Erythroblast (primary cell): ENCODE results near the gene ZNF646.
A peak's percentile ranks its signal among the peaks of the same experiment; 100 is the strongest.

Experiments
- DNase-seq, 2 experiments: peaks; one replicate each; lab custom pipeline; 2025; lab: John Stamatoyannopoulos, UW
- GATA1 ChIP-seq: IDR thresholded peaks from 2 replicates; pipeline ENCODE4 v1.6.1; 2011; ENCODE audit warnings: low read depth, mild to moderate bottlenecking, control low read depth, low read length, moderate library complexity
- POLR2A ChIP-seq: IDR thresholded peaks from 2 replicates; pipeline ENCODE4 v1.6.1; 2011; ENCODE audit warnings: mild to moderate bottlenecking, low read length

Gene ZNF646

DNA sequence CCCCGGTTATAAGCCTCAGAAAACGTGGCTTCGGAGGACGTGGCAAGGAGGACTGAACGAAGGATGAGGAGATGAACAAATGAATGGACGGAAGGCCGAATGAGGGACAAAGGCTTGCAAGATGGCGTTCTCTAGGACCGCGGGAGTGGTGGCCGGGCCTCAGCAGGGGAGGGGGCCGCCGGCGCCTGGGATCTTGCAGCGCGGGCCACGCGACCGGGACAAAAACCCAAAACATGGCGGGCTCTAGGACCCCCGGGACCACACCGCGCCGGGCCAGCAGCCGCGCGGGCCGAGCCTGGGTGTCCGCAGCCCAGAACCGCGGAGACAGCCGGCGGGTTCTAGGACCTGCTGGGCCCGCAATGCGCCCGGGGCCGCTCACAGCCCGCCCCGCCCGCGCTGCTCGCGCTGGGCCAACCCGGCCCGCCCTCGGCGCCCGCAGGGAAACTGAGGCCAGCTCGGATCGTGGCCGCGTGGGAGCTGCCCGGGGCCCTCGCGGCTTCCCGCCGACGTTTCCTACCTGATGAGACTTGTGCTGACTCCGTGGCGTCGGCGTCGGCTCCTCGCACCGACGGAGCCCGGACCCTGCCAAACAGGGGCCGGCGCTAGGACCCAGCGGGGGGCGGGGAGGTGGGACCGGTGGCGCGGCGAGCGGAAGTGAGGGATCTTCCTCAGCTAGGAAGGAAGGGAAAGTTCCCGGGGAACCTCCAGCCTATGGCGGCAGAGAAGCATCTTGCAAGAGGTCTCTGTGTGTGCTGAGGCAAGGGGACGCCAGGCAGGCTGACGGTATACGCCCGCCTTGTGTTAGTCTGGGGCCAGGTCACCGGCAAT lies 866 bp upstream of the ZNF646 start:
- no peak for TF ChIP-seq POLR2A
- no peak for TF ChIP-seq GATA1
- DNase-seq: peak; percentile 92 to 93

DNA sequence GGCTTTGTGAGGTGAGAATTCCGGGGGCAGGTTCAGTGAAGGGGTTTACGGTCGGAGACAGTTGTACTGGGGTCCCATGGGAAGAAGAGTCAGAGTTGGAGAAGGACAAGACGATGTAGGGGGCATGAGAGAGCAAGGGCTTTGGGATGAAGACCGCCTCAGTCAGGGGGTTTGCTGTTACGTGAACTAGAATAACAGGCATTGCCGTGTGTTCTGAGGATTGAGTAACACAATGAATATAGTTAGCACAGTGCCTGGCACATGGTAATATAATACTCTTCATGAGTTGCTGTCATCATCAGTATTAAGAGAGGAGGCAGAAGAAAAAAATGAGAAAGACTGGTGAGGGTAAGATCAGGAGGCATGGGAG lies 577 bp downstream of the ZNF646 start:
- DNase-seq: no peak
- no peak for TF ChIP-seq GATA1
- no peak for TF ChIP-seq POLR2A

DNA sequence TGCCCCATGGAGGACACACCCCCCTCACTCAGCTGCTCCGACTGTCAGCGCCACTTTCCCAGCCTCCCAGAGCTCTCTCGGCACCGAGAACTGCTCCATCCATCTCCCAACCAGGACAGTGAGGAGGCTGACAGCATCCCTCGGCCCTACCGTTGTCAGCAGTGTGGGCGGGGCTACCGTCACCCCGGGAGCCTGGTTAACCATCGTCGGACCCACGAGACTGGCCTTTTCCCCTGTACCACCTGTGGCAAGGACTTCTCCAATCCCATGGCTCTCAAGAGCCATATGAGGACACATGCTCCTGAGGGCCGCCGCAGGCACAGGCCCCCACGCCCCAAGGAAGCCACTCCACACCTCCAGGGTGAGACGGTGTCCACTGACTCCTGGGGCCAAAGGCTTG lies 2.1 kb downstream of the ZNF646 start:
- DNase-seq: no peak
- no peak for TF ChIP-seq GATA1
- TF ChIP-seq POLR2A: no peak

DNA sequence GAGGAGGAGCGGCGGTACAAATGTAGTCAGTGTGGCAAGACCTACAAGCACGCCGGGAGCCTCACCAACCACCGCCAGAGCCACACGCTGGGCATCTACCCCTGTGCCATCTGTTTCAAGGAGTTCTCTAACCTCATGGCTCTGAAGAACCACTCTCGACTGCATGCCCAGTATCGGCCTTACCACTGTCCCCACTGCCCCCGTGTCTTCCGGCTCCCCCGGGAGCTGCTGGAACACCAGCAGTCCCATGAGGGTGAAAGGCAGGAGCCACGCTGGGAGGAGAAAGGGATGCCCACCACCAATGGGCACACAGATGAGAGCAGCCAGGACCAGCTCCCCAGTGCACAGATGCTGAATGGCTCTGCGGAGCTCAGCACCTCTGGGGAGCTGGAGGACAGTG lies 2.8 kb downstream of the ZNF646 start:
- no peak for DNase-seq
- no peak for TF ChIP-seq POLR2A
- no peak for TF ChIP-seq GATA1

DNA sequence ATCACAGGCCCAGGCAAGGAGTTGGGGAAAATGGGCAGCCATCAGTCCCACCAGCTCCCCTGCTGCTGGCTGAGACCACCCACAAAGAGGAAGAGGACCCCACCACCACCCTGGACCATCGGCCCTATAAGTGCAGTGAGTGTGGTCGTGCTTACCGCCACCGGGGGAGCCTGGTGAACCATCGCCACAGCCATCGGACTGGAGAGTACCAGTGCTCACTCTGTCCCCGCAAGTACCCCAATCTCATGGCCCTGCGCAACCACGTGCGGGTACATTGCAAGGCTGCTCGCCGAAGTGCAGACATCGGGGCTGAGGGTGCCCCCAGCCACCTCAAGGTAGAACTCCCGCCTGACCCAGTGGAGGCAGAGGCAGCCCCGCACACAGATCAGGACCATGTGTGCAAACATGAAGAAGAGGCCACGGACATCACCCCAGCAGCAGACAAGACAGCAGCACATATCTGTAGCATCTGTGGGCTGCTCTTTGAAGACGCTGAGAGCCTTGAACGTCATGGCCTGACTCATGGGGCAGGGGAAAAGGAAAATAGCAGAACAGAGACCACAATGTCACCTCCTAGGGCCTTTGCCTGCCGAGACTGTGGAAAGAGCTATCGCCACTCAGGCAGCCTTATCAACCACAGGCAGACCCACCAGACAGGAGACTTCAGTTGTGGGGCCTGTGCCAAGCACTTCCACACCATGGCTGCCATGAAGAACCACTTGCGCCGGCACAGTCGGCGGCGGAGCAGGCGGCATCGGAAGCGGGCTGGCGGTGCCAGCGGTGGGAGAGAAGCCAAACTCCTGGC lies 3.6 kb downstream of the ZNF646 start:
- TF ChIP-seq POLR2A: peak; percentile 72
- TF ChIP-seq GATA1: no peak
- DNase-seq: peak; percentile 70 to 81

DNA sequence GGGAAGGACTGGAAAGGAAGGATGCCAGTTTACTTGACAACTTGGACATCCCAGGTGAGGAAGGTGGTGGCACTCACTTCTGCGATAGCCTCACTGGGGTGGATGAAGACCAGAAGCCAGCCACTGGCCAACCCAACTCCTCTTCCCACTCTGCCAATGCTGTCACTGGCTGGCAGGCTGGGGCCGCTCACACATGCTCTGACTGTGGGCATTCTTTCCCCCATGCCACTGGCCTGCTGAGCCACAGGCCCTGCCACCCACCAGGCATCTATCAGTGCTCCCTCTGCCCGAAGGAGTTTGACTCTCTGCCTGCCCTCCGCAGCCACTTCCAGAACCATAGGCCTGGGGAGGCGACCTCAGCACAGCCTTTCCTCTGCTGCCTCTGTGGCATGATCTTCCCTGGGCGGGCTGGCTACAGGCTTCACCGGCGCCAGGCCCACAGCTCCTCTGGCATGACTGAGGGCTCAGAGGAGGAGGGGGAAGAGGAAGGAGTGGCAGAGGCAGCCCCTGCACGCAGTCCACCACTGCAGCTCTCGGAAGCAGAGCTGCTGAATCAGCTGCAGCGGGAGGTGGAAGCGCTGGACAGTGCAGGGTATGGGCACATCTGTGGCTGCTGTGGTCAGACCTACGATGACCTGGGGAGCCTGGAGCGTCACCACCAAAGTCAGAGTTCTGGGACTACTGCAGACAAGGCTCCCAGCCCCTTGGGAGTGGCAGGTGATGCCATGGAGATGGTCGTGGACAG lies 4.5 kb downstream of the ZNF646 start:
- no peak for DNase-seq
- TF ChIP-seq POLR2A (no peak), GATA1 (no peak)

DNA sequence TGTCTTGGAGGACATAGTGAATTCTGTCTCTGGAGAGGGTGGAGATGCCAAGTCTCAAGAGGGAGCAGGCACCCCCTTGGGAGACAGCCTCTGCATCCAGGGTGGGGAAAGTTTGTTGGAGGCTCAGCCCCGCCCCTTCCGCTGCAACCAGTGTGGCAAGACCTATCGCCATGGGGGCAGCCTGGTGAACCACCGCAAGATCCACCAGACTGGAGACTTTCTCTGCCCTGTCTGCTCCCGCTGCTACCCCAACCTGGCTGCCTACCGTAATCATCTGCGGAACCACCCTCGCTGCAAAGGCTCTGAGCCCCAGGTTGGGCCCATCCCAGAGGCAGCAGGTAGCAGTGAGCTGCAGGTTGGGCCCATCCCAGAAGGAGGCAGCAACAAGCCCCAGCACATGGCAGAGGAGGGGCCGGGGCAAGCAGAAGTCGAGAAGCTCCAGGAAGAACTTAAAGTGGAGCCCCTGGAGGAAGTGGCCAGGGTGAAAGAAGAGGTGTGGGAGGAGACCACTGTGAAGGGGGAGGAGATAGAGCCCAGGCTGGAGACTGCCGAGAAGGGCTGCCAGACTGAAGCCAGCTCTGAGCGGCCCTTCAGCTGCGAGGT lies 5.2 kb downstream of the ZNF646 start:
- DNase-seq: no peak
- TF ChIP-seq POLR2A (no peak), GATA1 (no peak)

DNA sequence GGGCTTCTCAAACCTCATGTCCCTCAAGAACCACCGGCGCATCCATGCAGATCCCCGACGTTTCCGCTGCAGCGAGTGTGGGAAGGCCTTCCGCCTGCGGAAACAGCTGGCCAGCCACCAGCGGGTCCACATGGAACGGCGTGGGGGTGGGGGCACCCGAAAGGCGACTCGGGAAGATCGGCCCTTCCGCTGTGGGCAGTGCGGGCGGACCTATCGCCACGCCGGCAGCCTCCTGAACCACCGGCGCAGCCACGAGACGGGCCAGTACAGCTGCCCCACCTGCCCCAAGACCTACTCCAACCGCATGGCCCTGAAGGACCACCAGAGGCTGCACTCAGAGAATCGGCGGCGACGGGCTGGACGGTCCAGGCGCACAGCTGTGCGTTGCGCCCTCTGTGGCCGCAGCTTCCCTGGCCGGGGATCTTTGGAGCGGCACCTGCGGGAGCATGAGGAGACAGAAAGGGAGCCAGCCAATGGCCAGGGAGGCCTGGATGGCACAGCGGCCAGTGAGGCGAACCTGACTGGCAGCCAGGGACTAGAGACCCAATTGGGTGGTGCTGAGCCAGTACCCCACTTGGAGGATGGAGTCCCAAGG lies 5.9 kb downstream of the ZNF646 start:
- TF ChIP-seq GATA1 (no peak), POLR2A (no peak)
- no peak for DNase-seq

DNA sequence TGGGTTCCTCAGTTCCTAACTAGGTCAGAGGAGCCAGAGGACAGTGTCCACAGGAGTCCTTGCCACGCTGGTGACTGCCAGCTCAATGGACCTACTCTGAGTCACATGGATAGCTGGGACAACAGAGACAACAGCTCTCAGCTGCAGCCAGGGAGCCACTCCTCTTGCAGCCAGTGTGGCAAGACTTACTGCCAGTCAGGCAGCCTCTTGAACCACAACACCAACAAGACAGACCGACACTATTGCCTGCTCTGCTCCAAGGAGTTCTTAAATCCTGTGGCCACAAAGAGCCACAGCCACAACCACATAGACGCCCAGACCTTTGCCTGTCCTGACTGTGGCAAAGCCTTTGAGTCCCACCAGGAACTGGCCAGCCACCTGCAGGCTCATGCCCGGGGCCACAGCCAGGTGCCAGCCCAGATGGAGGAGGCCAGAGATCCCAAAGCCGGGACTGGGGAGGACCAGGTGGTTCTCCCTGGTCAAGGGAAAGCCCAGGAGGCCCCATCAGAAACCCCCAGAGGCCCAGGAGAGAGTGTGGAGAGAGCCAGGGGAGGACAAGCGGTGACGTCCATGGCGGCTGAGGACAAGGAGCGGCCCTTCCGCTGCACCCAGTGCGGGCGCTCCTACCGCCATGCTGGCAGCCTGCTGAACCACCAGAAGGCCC lies 6.7 kb downstream of the ZNF646 start:
- TF ChIP-seq GATA1 (no peak), POLR2A (no peak)
- DNase-seq: no peak

DNA sequence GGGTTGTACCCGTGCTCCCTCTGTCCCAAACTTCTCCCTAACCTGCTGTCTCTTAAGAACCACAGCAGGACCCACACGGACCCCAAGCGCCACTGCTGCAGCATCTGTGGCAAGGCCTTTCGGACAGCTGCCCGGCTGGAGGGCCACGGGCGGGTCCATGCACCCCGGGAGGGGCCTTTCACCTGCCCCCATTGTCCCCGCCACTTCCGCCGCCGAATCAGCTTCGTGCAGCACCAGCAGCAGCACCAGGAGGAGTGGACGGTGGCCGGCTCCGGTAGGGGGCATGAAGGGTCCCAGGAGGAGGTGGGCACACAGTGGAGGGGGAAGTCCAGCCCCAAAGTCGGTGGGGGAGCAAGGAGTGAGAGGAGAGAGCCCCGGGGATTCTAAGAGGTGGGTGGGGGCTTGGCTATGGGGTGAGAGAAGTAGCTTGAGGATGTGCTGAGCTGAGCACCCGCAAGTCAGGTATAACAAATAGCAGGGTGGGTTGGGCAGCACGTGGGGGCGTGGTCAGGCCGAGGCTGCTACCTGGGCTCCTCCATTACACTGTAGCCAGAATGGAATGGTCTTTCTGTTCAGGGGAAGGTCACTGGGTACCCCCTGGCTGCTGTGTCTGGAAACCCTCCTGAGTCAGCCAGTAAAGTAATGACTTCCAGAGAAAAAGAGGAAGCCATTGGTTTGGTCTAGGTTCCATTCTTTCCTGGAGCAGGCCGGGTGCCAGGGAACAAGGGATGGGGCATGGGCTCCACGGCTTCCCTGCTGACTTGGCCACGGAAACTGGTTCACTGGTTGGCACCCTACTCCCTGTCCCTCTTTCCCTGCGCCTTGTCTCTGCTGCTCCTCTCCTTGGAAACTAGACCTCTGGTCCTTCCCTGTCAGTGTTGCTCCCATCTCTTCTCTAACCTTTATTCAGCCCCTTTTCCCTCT lies 7.5 kb downstream of the ZNF646 start:
- no peak for DNase-seq
- no peak for TF ChIP-seq POLR2A
- TF ChIP-seq GATA1: no peak

DNA sequence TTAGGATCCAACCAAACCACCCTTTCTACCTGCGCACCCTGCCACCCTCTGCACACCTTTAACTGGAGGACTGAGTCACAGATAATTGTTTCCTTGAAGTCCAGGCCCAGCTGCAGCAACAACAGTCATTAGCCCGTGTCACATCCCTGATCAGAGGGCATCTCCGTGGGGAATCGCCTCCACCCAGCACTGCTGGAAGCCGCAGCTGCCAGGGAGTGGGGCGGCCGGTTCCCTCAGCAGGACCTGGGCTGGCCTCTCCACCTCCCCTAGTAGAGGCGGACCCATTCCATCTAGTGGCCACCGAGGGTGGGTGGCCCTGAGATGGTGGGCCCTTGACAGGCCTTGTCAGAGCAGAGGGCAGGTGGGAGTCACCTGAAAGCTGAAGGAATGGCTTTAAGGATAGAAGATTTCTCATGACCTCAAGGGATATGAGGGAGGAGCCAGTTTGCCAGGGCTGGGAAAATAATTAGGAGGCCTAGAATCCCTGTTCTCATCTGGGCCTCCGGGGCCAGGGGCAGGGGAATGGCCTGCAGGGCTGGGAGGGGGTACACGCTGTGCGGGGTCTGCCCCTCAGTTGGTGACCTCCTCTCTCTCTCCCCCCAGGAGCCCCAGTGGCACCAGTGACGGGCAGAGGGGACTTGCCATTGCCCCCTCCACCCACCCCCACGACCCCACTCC lies 8.3 kb downstream of the ZNF646 start:
- TF ChIP-seq POLR2A (no peak), GATA1 (no peak)
- DNase-seq: no peak

DNA sequence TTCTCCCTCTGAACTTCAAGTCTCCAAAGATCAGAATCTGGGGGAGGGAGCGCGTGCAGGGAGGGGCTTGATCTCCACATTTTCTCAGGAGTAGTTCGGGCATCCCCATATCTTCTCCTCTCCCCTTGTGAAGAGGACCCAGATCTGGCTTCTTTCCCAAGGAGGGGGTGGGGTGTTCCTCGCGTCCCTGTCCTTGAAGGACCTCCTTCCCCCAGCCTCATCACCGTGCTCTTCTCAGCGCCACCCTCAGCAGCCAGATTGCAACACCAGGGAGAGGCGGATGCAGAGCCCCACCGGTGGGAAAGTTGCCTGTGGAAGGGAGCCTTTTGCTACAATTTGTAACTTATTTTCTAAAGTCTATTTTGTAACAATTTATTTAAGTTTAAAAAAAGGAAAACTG lies 8.9 kb downstream of the ZNF646 start:
- TF ChIP-seq POLR2A (no peak), GATA1 (no peak)
- no peak for DNase-seq
